HG02973 (cell line): ENCODE data around the gene MICOS13.

Experiments
- ATAC-seq: cut with Tn5 transposase; IDR thresholded peaks from one replicate; pipeline ENCODE4 v1.9.1; 2021; ENCODE audit warnings: moderate library complexity; ENCODE audit not compliant: unreplicated experiment

MICOS13 gene

GRCh38 chr19:5687360-5688198 lies 7.3 kb upstream of the MICOS13 start:
- no peak for ATAC-seq

GRCh38 chr19:5686647-5687359 lies 6.5 kb upstream of the MICOS13 start:
- peak; percentile 41 for ATAC-seq

GRCh38 chr19:5686326-5686646 lies 6.0 kb upstream of the MICOS13 start:
- ATAC-seq: no peak

- ATAC-seq: no peak
These were observed 4.5 kb upstream of the MICOS13 start for GRCh38 chr19:5684694-5685430.

GRCh38 chr19:5683177-5683886 lies 3.0 kb upstream of the MICOS13 start:
- no peak for ATAC-seq

GRCh38 chr19:5682107-5682482 lies 1.8 kb upstream of the MICOS13 start:
- ATAC-seq: no peak

GRCh38 chr19:5681391-5682106 lies 1.2 kb upstream of the MICOS13 start:
- no peak for ATAC-seq

- ATAC-seq: no peak
These were observed 256 bp downstream of the MICOS13 start for GRCh38 chr19:5680084-5680436.

- no peak for ATAC-seq
These were observed 830 bp downstream of the MICOS13 start for GRCh38 chr19:5679289-5680083.

- ATAC-seq: no peak
These were observed 2.1 kb downstream of the MICOS13 start for GRCh38 chr19:5678071-5678718.

GRCh38 chr19:5677580-5677979 lies 2.7 kb downstream of the MICOS13 start:
- no peak for ATAC-seq

- ATAC-seq: no peak
These were observed 3.2 kb downstream of the MICOS13 start for GRCh38 chr19:5677136-5677535.

GRCh38 chr19:5676772-5677105 lies 3.6 kb downstream of the MICOS13 start:
- ATAC-seq: no peak

GRCh38 chr19:5676105-5676771 lies 4.1 kb downstream of the MICOS13 start:
- ATAC-seq: no peak

- ATAC-seq: no peak
These were observed 5.6 kb downstream of the MICOS13 start for GRCh38 chr19:5674714-5675113.

- ATAC-seq: no peak
These were observed 6.6 kb downstream of the MICOS13 start for GRCh38 chr19:5673752-5674151.

- ATAC-seq: no peak
These were observed 7.4 kb downstream of the MICOS13 start for GRCh38 chr19:5672708-5673459.

- ATAC-seq: no peak
These were observed 8.7 kb downstream of the MICOS13 start for GRCh38 chr19:5671600-5671999.
